Stimulated activated CD8-positive, alpha-beta memory T cell treated with anti-CD3 and anti-CD28 coated beads, Interleukin-4, amount 100 ng/mL, for 24 hours (primary cell): ENCODE data around the gene MROH2B.
"Not testable (repeated sequence)": the region's sequence is repeated elsewhere in the genome, so short reads cannot be mapped to it uniquely, and the experiment has no call there.

Experiments used
- DNase-seq: peaks from one replicate; pipeline ENCODE4 v3.0.0-alpha.2; 2020; ENCODE audit warnings: low read depth

The MROH2B gene

DNA sequence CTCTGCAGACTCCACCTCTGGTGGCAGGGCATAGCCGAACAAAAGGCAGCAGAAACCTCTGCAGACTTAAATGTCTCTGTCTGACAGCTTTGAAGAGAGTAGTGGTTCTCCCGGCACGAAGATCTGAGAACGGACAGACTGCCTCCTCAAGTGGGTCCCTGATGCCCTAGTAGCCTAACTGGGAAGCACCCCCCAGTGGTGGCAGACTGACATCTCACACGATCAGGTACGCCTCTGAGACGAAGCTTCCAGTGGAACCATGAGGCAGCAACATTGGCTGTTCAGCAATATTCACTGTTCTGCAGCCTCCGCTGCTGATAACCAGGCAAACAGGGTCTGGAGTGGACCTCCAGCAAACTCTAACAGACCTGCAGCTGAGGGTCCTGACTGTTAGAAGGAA lies 48.5 kb downstream of the MROH2B start:
- DNase-seq, result not testable (repeated sequence)

DNA sequence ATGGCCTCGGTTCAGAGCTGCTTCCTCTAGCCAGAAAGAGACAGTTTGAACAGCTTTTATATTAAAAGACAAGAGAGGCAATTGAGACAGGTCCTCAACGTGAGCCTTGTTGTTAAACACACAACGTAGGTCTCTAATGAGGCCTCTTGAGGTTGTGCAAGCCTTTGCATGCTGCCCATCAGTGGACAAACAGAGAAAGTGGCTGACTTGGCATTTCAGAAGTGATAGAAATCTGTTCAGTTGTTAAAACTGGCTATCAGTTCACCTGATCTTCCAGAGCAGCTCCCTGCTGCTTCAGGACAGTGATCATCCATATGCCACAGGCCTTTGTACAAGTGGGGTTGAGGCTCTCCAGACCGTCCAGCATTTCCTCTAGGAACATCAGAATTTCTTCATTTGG lies 58.8 kb downstream of the MROH2B start:
- no peak for DNase-seq

DNA sequence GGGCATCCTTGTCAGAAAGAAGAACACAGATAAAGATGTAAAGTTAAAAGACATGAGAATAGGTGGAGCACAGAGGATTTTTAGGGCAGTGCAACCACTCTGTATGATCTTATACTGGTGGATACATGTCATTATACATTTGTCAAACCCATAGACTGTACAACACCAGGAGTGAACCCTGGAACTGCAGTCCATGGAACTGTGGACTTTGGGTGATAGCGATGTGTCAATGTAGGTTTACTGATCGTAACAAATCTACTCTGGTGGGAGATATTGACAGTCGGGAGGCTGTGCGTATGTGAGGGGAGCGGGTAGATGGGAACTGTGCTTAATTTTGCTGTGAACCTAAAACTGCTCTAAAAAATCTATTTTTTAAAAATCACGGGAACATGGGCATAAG lies 60.6 kb downstream of the MROH2B start:
- DNase-seq, result no peak

DNA sequence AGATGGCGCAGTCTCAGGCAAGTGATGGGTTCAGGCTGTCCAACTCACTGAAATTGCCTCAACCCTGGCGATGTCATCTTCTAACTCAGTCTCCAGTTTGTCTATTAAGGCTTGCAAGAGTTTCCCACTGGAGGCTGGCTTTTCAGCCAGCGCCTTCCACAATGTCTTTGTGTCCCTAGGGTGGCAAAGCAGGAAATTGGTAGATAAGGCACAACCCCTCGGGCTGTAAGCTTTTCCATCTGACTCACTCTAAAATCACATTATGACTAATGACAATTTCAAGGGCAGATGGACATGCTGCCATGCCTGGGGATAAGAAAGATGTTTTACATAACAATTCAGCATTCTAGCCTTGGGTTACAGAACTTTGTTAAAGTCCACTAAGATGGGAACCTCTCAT lies 61.9 kb downstream of the MROH2B start:
- DNase-seq, result no peak

DNA sequence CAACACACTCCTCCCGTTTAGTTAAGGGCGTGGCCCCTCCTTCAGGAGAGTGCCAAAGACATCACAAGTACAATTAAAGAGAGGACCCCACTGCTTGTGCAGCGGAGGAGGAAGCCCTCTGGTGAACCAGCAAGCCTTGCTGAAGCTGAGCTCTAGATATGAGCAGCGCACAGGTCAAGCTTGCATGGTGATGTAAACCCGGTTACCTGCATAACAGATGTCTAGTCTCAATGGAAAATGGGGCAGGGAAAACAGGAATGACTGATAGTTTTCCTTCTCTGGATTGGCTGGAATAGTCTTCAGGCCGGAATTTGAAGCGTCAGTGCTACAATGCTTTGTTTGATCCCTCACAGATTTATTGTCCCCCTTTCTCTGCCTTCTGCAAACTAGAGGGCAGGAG lies 66.2 kb downstream of the MROH2B start:
- no peak for DNase-seq

DNA sequence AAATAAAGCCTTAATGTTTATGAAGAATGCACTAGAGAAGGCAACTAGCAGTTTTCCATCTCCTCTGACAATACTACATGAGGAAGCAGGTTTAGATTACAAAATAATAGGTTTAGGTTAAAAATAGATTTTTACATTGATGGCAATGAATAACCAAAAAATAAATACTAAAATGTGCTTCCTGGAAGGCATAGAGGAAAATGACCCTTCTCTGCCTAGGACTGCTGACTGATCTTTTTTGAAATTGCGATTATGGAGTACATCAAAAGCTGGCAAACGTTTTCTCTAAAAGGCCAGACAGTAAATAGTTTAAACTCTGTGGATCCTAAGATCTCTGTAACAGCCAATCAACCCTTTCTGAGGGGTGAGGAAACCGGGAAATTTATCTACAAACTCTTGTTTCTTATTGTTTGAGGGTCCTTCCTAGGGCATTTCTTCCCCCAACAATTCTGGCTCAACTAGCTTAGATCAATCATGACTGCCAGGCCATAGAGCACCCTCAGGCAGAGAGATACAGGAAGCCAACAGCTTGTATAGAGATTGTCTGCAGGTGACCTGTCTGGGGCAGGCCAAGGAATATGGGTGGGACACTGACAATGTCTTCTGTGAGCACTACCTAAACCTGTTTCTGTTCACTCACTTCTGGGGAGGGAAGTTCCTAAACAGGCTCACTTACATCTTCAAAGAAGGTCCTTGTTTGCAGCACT lies 67.3 kb downstream of the MROH2B start:
- DNase-seq, result no peak

DNA sequence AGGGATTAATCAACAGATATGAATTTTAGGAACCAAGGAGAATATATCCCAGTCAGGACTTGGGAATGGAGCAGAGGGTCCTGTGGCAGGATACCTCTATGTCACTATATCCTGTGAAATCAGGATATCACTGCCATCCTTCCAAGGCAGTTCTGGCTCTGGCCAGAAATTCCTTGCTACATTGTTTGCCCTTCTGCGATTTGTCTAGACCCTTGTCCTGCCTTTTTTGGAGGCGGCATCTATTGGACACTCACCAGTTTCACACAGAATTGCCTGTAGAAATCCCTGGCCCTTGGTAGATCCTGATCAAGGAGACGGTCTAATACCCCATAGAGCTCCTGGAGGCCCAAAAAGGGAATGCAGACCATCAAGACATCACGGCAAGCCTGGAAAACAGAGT lies 71.2 kb downstream of the MROH2B start:
- no peak for DNase-seq

DNA sequence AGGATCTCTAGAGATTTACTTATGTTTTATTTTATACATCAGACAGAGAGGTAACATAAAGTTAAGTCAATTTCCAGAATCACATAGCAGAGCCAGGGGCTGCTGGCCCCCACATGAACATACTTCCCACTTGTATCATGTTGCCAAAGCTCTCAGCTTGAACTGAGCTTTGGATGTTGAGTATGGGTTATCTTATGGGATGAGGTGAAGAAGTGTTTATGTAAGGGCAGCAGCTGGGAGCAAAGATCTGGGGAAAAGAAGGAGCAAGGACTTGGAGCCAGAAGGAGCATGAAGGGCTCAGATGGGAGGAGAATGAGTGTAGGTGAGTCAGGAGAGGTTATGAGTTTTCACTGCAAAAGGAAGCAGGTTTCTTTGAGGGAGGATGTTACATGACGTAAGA lies 72.0 kb downstream of the MROH2B start:
- no peak for DNase-seq

DNA sequence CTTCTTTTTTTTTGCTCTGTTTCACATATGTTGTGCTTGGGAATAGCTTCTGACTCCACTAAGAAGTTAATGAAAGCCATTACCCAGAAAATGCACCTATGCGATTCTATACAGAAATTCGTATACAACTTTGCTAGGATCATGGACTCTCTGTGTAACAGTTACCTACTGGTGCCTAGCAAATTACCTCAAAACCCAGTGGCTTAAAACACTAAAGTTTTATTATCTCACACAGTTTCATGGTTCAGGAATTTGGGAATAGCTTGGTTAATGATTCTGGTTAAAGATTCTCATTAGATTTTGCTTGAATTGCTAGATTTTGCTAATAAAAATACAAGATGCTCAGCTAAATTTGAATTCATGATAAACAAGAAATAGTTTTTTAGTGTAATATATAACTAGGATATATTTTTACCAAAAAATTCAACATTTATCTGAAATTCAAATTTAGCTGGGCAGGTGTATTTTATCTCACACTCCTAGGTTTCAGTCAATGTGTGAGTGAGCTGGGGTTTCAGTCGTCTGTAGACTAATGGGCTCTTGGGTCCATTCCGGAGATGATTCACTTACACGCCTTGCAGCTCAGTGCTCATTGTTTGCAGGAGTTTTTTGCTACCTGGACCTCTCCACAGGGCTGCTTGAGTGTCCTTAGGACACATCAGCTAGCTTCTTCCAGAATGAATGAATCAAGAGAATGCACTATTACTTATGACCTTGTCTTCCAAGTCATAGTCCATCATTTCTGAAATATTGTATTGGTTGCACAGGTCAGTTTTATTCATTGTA lies 75.1 kb downstream of the MROH2B start:
- DNase-seq, result no peak

DNA sequence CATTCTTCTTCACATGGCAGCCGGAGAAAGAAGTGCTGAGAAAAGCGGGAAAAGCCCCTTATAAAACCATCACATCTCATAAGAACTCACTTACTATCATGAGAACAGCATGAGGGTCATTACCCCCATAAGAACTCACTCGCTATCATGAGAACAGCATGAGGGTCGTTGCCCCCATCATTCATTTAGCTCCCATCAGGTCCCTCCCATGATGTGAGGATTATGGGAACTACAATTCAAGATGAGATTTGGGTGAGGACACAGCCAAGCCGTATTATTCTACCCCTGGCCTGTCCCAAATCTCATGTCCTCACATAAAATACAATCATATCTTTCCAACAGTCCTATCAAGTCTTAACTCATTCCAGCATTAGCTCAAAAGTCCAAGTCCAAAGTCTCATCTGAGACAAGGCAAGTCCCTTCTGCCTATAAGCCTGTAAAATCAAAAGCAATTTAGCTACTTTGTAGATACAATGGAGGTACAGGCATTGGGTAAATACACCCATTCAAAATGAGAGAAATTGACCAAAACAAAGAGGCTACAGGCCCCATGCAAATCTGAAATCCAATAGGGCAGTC lies 79.1 kb downstream of the MROH2B start:
- no peak for DNase-seq

DNA sequence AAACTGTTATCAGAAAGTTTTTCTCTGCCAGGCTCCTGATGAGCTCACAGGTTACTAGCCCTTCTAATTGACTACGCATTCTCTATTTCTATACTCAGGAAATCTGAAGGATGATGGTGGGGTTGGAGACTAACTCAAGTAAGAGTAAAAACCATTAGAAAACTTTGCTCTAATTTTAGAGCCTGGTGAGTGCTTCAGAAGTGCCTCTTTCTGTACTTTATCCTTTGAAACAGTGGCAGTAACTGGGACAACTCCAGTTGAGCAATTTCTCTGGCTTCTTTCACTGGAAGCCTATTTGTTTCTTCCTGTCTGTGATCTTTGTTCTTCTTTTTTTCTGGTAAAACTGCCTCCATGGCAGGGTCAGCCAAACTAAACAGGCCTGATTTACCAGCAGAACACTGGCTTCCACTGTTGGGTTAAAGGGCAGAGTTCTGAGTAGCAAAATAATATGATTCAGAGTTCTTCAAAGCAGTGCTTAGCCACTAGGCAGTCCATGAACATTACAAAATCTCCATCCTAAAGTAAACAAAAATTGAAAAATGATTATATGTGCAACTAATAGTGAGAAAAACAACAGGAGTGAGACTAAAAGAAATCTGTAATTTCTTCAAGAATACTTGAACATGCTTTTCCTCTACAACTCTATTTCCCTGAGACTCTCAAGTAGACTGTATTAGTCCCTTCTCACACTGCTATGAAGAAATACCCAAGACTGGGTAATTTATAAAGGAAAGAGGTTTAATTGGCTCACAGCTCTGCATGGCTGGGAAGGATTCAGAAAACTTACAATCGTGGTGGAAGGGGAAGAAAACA lies 79.8 kb downstream of the MROH2B start:
- no peak for DNase-seq

DNA sequence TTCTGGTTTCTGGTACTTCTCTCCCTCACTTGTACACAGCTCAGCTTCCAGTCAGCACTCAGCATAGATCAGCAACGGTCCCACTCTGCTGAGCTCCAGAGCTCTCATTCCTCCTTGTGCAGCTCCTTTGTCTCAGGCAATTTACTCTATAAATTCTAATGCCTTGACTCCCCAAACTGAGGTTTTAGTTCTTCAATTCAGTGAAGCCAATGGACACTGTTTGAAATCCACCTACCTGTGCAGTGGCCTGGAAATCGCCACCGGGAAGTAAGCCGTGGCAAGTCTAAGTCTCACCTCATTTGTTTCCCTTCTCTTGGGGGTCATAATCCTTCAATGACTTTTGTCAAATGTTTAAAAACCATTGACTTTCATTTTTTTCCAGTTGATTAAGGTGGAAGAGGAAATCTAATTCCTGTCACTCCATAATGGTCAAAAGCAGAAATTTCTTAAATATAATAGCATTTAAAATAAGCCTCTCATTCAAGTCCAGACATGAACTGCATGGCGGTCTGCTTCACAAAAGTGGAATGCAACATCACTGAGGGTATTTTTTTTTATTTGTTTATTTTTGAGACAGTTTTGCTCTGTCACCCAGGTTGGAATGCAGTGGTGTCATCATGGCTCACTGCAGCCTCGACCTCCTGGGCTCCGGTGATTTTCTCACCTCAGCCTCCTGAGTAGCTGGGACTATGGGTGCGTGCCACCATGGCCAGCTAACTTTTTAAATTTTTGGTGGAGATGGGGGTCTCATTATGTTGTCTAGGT lies 82.2 kb downstream of the MROH2B start:
- no peak for DNase-seq

DNA sequence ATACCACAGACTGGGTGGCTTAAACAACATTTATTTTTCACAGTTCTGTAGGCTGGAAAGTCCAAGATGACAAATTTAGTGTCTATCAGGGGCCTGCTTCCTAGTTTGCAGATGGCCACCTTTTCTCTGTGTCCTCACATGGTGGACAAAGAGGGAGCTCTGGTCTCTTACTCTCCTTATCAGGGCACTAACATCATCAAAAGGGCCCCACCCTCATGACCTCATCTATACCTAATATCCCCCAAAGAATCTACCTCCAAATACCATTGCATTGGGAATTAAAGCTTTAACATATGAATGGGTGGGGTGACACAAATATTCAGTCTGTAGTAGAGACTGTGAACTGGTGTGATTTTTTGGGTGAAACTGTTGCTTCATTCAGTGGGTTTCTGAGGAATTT lies 83.8 kb downstream of the MROH2B start:
- DNase-seq, result no peak

DNA sequence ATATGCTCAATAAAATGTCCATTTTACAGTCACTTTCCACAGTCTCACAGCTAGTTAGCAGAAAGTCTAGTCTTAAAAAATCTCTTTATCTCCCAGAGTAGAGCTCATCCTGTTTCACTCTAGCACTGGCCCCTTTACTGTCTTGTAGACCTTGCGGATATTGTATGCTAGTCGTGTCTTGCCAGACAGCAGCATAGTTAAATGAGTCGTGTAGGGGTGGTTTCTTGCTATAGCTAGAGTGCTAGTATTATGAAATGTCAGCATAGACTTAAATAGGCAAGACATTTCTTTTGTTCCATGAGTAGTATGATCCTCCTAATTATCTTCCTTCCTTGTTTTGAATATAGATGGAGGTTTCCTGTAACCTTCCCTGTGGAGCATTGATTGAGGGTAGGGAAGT lies 84.5 kb downstream of the MROH2B start:
- no peak for DNase-seq

DNA sequence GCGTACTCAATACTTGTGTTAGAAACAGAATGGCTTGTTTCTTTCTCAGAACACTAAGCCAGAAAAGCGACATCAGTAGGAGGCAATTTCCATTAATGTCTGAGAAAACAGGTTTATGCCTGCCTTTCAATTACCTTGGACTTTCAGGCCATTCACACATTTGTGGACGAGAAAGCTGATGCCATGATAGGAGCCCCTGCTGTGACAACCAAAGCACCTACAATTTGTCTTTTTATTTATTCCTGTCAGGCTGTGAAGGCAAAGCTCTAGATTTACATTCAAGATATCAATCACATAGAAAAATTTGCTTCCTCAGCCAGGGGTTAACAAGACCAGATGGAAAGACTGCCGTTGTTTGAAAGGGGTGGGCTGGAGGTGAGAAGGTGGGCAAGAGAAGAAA lies 85.6 kb downstream of the MROH2B start:
- DNase-seq, result no peak

DNA sequence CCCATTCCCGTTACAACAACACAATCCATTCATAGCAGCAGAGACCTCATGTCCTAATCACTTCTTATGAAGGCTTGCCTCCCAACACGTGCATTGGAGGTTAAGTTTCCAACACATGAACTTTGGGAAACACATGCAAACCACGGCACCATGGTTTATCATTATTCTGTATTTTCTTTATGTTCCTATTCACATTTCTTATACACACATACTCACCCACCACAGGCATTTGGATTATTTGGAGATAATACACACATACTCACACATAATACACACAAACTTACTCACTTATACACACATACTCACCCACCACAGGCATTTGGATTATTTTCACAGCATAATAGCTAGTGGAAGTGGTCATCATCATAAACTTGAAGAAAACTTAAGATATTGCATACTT lies 86.3 kb downstream of the MROH2B start:
- DNase-seq, result no peak

DNA sequence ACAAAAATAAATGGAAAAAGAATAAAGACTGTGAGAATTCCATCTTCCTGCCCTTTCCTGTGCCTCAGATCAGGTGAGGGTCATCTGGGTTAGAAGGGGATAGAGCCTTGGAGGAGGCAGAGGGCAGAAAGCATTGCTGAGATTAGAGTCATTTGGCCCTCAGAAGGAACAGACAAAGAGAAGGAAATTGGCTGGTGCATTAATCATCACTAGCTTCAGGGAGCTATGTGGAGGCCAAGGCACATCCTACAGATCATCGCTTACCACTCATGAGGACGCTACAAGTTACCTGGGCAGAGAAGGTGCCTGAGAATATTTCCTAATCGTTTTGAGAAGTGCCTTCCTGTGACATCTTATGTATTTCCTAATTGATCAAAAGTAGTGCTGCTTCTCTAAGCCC lies 87.4 kb downstream of the MROH2B start:
- DNase-seq, result no peak

DNA sequence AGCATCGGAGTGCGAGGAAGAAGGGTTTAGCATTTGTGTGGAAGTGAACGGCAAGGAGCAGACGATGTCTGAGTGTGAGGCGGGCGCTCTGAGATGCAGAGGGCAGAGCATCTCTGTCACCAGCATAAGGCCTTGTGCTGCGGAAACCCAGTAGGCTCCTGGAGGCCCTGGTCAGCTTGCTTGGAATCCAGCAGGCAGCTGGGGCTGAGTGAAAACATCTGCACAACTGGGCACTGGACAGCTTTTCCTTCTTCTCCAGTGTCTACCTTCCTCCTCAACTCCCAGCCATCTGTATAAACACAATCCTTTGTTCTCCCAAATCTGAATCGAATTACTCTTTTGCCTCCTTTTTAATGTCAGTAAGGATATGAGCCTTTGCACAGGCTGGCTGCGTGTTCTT lies 89.7 kb downstream of the MROH2B start:
- DNase-seq, result no peak

DNA sequence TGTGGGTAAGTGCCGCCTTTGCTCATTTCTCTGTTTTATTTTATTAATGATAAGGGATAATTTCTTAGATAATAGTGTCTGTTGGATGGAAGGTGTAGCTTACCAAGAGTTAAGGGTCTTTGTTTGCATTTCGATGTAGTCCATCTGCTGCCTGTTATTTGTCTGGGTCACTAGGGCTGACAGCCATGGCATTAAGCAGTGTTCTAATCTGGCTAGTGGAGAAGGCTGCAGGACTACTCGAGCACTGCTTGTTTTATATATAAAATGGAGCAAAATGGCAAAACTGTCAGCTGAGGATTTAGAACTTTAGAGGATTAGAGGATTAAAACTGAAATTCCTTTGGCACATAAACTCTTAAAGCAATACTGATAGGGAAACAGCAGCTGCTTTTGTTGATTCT lies 94.3 kb downstream of the MROH2B start:
- no peak for DNase-seq

DNA sequence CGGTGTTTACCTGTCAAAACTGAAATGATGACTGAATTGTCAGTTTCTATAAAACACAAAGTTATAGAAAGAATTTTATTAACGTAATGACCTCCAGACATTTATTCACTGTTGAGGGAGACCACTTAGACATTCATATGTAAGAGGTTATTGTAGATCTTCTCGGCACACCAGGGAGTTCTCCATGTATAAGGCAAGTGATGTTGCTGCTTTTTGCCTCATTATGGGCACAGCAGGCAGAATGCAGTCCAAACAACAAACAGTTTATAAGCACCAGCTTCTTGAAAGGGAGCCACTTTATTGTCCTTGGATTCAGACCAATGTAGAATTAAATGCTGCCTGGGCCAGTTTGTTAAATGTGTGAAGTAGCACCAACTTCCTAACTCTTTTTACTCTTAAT lies 95.1 kb downstream of the MROH2B start:
- DNase-seq, result no peak

DNA sequence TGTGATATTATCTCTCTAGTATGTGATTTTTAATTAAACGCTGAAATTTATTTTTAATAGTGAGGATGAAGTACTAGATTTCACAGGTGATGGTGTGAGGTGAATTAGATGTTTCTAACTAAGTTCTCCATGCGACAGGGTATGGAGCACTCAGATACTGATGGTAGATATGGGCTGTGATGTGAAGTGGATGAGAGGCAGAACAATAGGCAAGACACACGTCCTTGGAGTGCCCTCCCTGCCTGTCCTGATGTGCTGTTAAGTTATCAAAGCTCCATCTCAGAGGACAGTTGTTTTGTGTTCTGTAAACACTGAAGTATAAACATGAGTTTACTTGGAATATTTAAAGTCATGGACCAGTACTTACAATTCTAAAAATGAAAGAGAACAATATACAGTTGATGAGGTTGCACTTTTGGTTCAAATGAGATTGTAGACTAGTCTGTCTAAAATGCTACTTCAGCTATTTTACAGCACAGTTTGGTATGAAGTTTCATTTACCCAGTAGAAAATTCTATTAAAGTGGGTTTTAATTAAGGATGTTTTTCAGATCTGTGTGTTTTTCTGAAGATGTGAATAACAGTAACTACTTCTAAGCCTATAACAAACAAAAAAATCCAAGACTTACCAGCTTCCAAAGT lies 97.7 kb downstream of the MROH2B start:
- no peak for DNase-seq
